NCI-H2196 treated with DMSO at 0.1 percent for 48 hours (cell line): ENCODE data around the gene CACFD1.
A peak's percentile ranks its signal among the peaks of the same experiment; 100 is the strongest.

Experiments
- DNase-seq: peaks from one replicate; lab custom pipeline; 2025; ENCODE audit not compliant: unreplicated experiment; lab: John Stamatoyannopoulos, UW

The CACFD1 gene

DNA sequence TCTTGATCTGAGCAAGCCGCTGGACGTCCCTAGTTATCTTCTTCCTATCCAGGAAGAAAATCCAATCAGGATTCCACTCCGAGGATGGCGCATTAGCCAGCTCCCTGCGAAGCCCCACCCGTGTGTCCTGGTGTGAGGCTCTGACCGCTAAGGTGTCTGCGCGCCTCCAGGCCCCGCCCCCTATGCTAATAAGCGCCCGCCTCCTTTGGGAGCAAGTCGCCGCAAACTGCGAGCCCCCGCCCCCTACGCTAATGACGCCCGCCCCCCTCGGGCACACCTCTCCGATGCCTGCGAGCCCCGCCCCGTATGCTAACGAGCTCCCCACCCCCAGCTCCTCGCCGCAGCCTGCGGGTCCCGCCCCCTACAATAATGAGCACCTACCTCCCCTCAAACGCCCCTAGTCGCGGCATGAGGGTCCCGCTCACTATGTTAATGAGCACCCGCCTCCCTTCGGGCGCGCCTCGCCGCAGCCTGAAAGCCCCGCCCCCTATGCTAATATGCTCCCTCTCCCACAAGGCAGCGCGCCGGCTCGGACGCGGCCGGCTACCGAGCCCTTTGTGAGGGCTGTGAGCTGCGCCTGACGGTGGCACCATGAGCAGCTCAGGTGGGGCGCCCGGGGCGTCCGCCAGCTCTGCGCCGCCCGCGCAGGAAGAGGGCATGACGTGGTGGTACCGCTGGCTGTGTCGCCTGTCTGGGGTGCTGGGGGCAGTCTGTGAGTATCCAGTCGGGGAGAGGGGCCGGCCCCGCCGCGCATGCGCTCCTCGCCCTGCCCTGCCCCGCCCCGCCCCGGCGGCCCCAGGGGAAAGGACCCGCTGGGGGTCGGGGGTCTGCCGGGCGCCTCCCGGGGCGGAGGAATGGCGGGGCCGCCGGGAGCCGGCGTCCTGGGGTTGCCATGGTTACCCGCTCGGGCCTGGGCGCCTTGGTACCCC is at the start of gene CACFD1:
Gene CACFD1 (plus strand): TSS at position 503 of the 929 bp plus-strand sequence. CDS start 89 bp downstream, at position 592.
- DNase-seq = peak; percentile 99

DNA sequence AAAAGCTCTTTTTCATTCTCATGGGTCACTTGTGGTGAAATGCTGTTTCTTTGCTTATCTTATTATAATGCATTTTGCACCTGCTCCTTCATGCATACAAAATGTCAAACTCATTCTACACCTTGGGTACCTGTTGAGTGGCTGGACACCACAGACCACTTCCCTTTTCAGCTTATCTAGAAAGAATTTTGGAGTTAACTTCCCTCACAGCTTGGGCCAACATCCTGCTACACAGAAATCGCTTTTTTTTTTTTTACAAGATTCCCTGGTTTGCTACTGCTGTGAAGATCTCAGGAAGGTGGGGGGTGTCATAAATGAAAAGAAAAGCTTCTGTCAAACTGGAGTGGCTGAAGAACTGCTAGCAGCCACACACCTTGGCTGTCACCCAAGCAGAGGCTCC is 44.6 kb upstream of the CACFD1 start:
- no peak for DNase-seq

DNA sequence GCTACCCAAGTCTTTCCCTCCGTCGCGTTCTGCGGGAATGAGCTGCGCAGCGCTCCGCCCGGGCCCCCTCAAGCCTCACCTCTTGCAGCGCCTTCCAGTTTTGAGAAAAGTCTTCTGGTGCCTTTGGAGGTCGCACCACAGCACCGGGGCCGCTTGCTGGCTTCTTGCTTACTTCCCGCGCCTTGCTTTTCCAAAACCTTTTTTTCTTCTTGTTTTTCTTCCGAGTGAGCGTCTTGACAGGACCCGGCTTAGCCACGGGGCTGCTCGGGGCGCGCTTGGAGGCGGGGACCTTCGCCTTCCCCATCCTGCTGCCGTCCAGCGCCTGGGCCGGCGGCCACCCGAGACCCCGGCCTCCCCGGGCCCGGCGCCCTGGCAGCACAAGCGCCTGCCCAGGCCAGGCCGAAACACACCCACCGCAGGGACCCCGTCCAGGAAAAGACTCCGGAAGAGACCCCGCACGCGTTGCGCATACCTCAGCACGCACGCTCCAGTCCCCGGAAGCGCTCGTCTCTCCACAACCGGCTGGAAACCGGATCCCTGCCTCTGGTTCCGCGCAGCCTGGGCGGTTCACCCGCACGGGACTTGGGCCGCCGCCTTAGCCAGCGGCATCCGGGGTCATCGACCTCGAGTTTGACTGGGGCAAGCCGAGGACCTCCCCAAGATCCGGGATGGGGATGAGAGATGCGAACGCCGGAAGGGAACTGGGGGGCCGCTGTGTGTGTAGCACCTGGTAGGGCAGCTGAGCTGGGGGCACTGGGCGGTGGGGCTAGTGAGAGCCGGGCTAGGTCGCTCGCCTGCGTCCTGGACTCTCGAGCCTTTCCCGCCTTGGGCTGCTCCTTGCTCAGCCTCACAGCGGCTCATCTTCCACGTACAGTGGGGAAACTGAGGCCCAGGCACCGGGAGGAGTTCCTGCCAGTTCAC is 42.0 kb upstream of the CACFD1 start, which contains the start of gene REXO4:
Gene REXO4 (minus strand): TSS at position 470 of the 921 bp plus-strand sequence. CDS start 166 bp downstream, at position 304.
- DNase-seq = peak; percentile 70

DNA sequence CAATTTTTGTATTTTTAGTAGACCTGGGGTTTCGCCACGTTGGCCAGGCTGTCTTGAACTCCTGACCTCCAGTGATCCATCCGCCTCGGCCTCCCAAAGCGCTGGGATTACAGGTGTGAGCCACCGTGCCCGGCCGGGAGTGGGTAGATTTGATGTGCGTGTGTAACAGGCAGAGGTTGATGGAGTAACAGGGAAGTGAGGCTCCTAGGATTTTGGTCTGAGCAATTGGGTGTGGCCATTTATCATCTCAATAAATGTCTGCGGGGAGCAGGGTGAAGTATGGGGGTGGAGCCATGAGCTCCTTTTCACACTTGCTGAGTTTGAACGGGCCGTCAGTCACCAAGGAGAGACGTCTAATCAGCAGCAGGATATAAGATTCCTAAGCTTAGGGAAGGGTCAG is 40.8 kb upstream of the CACFD1 start:
- no peak for DNase-seq

DNA sequence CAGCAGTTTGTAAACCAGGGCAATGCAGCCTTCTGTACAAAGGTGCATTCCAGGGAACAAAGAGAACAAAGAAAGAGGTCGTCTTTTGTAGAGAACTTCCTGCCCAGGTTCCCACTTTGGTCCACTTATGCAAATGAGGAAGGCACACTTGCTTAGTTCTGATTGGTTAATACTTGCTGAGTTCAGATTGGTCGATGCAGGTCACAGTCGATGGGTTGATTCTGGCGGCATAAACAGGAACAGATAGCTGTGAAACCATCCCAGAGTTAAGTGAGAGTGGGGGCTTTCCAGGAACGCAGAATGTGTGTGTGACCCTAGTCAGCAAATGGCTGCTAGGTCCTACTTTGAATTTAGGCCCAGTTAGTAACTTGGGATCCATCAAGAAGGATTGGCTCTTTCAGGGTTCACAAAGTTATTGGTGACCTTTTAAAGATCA is 39.4 kb upstream of the CACFD1 start:
- no peak for DNase-seq

DNA sequence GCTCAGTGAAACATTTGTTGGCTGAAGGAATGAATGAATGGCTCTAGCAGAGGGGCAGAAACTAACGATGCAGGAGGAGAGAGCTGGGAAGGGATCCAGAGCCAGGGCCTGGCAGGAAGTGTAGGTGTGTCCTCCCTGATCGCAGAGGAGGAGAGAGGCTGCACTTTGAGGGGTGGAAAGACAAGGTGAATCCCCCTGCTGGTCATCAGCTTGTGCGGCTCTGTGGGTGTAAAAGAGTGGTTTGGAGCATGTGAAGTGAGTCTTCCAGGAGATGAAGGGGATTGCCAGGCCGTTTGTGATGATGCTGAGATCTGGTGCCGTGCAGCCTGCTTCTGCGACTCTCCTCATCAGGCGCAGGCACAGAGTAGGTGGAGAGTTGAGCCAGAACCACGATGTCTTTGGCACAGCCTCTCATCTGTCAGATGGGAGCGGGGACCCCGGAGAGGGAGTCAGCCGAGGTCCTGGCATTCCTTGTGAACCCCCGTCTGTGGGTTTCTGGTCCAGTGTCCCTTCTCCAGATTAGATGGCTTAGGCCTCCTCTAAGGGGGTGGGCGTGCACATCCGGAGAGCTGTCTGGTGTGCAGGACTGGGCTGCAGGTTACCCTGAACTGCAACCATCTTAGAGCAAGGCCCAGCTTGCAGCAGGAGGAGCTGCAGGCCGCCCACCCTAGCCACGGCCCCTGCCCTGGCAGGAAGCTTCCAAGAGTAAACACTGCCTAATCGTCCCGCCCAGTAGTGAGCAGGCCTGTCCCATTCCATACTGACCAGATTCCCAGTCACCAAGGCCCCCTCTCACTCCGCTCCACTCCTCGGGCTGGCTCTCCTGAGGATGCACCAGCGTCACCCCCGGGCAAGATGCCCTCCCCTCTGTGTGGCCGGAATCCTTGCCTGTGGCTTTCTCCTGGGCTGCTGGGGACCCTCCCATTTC is 37.9 kb upstream of the CACFD1 start, which contains the start of gene ADAMTS13:
Gene ADAMTS13 (plus strand): TSS at position 753 of the 928 bp plus-strand sequence. CDS start 77 bp downstream, at position 830.
- DNase-seq = no peak

DNA sequence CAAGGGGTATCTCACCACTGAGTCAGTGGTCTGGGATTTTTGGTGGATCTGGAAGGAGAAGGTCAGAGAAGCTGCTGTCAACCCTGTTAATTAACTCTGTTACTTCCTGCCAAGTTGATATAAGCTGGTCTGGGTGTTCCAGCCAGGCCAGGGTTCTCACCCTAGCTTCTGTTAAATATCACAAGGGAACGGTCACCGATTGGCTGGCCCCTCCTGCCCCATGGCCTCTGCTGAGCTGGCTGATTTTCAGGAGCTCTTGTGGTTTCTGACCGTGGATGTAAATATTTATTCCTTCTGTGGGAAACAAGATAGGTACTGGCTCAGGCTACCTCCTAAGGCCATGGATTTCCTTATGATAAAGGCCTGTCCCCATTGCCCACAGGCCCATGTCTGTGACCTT is 36.6 kb upstream of the CACFD1 start:
- DNase-seq = no peak

DNA sequence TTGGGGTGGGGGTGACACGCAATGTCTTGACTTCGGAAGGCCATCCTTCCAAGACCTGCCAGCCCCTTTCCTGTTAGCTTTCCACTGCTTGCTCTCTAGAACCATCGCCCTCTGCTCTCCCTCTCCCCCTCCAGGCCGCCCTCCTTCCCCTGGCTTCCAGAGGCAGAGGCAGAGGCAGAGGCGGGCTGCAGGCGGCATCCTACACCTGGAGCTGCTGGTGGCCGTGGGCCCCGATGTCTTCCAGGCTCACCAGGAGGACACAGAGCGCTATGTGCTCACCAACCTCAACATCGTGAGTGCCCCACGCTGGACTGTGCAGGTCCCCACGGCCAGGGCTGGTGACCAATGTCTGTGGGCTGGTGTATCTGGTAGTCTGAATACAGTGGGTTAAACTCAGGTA is 35.6 kb upstream of the CACFD1 start:
- DNase-seq = no peak

DNA sequence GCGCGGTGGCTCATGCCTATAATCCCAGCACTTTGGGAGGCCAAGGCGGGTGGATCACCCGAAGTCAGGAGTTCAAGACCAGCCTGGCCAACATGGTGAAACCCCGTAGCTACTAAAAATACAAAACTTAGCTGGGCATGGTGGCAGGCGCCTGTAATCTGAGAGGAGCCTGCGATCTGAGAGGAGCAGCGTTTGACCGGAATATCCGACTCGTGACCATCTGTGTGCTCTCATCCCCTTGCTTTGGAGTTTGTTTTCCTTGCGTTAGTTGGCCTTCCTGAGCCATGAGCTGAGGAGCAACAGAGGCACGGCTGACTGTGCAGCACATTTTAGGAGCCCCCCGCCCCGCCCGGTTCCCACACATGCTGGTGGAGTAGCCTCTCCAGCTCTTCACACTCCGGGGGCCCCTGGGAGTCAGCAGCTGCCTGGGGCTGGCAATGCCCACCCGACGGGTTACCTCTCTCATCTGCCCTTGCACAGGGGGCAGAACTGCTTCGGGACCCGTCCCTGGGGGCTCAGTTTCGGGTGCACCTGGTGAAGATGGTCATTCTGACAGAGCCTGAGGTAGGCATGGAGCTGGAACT is 34.6 kb upstream of the CACFD1 start:
- DNase-seq = no peak

DNA sequence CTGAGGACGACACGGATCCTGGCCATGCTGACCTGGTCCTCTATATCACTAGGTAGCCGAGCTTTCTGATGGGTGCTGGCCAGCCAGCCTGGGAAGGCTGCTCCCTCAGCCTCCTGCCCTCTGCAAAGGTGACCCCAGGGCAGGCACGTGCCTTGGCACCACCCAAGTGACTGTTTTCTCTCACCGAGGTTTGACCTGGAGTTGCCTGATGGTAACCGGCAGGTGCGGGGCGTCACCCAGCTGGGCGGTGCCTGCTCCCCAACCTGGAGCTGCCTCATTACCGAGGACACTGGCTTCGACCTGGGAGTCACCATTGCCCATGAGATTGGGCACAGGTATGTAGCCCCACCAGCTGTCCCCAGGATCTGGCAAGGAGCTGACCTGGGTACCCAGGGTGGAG is 33.8 kb upstream of the CACFD1 start:
- no peak for DNase-seq

DNA sequence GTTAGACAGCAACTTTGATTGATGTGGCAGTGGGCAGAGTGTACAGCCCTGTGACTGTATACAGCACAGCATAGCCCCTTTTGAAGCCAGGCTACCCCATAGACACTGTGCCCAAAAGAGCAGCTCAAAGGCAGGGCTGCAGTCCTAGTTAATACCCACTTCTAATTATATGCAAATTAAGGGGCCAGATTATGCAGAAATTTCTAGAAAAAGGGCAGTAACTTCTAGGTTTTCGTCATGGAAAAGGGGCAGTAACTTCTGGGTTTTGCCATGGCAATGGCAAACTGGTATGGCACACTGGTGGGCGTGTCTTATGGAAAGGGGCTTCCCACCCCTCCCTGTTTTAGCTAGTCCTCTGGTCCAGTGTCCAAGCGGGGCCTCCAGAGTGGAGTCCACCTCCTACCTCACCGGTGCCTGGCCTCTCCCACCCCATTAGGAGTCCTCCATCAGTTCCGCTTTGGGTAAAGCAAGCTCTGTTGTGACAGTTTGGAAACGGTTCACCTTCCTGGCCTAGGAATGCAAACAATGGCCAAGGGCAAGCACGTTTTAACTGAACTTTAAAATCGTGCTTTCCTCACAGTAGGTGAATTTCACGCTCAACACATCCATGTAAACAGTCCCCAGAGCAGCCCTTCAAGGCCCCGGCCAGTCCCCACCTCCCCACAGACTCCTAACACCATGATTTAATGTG is 32.0 kb upstream of the CACFD1 start:
- DNase-seq = no peak

DNA sequence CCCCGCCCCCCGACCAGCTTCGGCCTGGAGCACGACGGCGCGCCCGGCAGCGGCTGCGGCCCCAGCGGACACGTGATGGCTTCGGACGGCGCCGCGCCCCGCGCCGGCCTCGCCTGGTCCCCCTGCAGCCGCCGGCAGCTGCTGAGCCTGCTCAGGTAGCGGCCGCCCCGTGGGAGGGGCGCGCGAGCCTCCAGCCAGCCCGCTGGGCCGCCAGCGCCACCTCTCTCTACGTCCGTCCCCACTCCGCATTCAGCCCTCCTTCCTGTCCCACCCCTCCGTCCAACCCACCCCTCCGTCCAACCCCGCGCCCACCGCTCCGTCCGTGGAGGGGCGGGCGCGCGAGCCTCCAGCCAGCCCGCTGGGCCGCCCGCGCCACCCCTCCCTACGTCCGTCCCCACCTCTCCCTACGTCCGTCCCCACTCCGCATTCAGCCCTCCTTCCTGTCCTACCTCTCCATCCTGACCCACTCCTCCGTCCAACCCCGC is 31.1 kb upstream of the CACFD1 start:
- DNase-seq = peak; percentile 12

DNA sequence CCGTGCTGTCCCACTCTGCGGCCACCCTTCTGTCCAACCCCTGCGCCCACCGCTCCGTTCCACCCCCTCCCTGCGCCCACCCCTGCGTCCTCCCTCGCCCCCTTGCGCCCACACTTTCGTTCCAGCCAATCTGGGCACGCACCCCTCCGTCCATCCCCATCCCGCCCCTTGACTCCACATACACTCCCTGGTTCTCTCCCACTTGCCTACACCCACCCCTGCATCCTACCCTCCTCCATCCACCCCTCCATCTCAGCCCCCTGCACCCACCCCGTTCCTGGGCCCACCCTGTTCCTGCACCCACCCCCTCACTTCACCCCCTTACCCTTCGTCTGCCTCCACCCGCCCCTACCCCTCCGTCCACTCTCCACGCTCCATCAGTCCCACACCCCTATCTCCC is 30.6 kb upstream of the CACFD1 start:
- DNase-seq = no peak

DNA sequence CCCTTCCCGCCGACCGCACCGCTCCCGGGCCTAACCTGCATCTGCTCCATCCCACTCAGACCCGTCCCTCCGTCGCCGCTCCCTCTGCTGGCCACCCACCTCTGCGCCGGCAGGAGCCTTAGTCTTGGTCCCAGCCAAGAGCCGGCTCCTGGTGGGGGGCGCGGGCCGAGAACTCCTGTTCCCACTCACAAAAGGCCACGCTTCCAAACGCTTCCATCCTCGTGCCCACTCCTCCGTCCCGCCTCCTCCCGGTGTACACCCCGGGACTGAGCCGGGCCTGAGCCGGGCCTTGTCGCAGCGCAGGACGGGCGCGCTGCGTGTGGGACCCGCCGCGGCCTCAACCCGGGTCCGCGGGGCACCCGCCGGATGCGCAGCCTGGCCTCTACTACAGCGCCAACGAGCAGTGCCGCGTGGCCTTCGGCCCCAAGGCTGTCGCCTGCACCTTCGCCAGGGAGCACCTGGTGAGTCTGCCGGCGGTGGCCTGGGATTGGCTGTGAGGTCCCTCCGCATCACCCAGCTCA is 30.1 kb upstream of the CACFD1 start:
- no peak for DNase-seq

DNA sequence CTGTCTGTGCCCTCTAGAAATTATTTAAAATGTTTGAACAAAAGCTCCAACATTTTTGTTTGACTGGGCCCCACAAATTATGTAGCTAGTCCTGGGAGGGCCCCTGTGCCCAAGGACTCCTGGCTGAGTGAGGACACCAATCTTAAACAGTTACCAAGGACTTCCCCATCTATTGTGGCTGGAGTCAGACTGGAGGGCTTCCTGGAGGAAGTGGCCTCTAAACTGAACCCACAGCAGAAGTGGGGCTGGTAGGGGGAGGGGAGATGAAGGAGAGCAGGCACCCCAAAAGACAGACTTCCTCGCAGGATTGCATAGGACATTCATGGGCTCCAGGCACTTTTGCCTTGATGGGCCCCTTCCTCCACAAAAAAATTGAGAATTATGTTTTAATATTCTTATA is 29.5 kb upstream of the CACFD1 start:
- no peak for DNase-seq

DNA sequence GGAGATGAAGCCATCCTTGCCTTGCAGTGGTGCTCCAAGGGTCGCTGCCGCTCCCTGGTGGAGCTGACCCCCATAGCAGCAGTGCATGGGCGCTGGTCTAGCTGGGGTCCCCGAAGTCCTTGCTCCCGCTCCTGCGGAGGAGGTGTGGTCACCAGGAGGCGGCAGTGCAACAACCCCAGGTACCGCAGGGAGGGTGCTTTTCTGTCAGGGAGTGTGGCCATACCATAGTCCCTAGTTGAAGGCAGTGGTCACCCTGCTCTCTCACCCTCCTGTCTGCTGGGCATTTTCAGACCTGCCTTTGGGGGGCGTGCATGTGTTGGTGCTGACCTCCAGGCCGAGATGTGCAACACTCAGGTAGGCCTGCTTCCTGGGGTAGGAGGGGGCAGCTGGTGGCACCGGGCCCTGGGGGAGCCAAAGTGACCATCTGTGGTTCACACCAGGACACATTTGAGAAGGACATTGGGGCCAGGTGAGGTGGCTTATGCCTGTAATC is 26.4 kb upstream of the CACFD1 start:
- DNase-seq = no peak

DNA sequence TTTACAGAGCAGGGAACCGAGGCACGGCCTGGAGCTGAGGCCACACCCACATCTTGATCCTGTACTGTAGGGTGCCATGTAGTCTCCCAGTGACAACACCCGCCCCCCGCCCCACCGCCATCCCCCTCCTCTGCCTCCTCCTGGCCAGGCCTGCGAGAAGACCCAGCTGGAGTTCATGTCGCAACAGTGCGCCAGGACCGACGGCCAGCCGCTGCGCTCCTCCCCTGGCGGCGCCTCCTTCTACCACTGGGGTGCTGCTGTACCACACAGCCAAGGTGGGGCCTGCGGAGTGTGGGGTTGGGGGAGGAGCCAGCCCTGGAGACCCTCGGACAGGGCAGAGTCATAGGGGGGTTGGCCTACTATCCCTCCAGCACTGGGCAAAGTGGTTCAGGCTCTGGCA is 23.1 kb upstream of the CACFD1 start:
- DNase-seq = no peak

DNA sequence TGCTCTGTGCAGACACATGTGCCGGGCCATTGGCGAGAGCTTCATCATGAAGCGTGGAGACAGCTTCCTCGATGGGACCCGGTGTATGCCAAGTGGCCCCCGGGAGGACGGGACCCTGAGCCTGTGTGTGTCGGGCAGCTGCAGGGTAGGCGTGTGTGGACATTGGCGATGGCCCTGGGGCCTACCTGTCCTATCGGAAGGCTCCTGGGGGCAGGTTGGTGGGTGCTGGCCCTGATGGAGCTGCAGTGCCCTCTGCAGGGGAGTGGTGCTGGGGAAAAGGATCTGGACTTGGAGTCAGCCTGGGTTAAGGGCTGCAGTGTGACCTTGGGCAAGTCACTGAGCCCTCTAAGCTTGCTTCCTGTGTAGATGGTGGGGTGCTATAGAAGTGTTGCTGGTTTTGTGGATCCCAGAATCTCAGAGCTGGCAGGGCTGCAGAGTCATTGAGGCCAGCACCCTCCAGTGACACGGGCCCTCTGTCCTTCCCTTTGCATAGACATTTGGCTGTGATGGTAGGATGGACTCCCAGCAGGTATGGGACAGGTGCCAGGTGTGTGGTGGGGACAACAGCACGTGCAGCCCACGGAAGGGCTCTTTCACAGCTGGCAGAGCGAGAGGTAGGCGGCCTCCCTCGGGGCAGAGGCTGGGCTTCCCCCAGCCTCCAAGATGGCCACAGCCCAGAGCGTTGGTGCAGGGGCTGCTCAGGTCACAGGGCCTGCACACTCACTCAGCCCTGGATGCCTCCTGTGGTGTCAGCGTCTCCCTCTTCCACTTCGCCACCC is 21.8 kb upstream of the CACFD1 start:
- no peak for DNase-seq
